H1 (cell line): ENCODE data around the gene ST7L. TPM values are rescaled to one million over a fixed set of nuclear protein-coding genes. Genes with fewer than 3 reads are reported as not detected.

Experiments used
- CTCF ChIA-PET: fragments of 300-600 bp; sonication (Branson Sonifier 250); formaldehyde crosslinking; loops from one replicate; lab custom pipeline; 2021; ENCODE audit not compliant: partially characterized antibody; lab: Charles Lee
- POLR2A ChIA-PET: fragments of 300-600 bp; sonication (Branson Sonifier 250); formaldehyde crosslinking; loops from one replicate; lab custom pipeline; 2021; ENCODE audit warnings: inconsistent platforms; ENCODE audit not compliant: partially characterized antibody; lab: Charles Lee
- DNase-seq, 2 experiments: peaks; one replicate each; pipeline versions ENCODE4 v3.0.0 to v3.0.0-alpha.2; 2010 to 2022; ENCODE audit warnings: low spot score in 2 of 2, low read depth in 1 of 2, mixed read lengths in 1 of 2
- FAIRE-seq: peaks from 2 replicates; lab custom pipeline; 2011; peaks lifted over from hg19 to GRCh38; lab: Jason Lieb, UNC
- H2AFZ ChIP-seq: 2 replicates; pipeline ENCODE4 v1.8.1; 2012; ENCODE audit warnings: low read length, inconsistent platforms
- H2AK5ac ChIP-seq: 2 replicates; pipeline ENCODE4 v1.6.1; 2013; ENCODE audit warnings: low read depth, low read length
- H2BK120ac ChIP-seq: replicated peaks from 2 replicates; pipeline ENCODE3; 2013; ENCODE audit warnings: low read depth, low read length, inconsistent platforms
- H2BK12ac ChIP-seq: 2 replicates; pipeline ENCODE4 v1.6.1; 2013; ENCODE audit warnings: low read depth, low read length
- H2BK15ac ChIP-seq: 2 replicates; pipeline ENCODE4 v1.6.1; 2013; ENCODE audit warnings: low read length
- H2BK20ac ChIP-seq: 2 replicates; pipeline ENCODE4 v1.6.1; 2013; ENCODE audit warnings: low read length
- H2BK5ac ChIP-seq: 2 replicates; pipeline ENCODE4 v1.6.1; 2013; ENCODE audit warnings: low read depth, low read length
- H3K14ac ChIP-seq: 2 replicates; pipeline ENCODE4 v1.6.1; 2013; ENCODE audit warnings: inconsistent platforms; ENCODE audit not compliant: insufficient read length
- H3K18ac ChIP-seq: 2 replicates; pipeline ENCODE4 v1.6.1; 2013; ENCODE audit warnings: low read length; ENCODE audit errors: extremely low read depth
- H3K23ac ChIP-seq: 2 replicates; pipeline ENCODE4 v1.6.1; 2013; ENCODE audit warnings: inconsistent platforms; ENCODE audit not compliant: insufficient read length
- H3K23me2 ChIP-seq: 2 replicates; pipeline ENCODE4 v1.6.1; 2013; ENCODE audit warnings: low read depth, low read length
- H3K27ac ChIP-seq: 2 replicates; pipeline ENCODE4 v1.6.1; 2011; ENCODE audit warnings: low read depth, low read length, inconsistent platforms
- H3K27me3 ChIP-seq, 4 experiments: replicated peaks in 1 of 4; 1 replicate in 1 of 4; 2 replicates in 3 of 4; pipeline versions ENCODE4 v1.6.1 to v1.8.1; 2011 to 2013; ENCODE audit warnings: low read length in 3 of 4, mild to moderate bottlenecking in 3 of 4, inconsistent platforms in 2 of 4, mixed read lengths in 2 of 4, moderate library complexity in 1 of 4; ENCODE audit not compliant: control insufficient read depth in 3 of 4, insufficient read depth in 3 of 4; ENCODE audit errors: extremely low read depth in 1 of 4
- H3K36me3 ChIP-seq, 4 experiments: 2 replicates each; pipeline versions ENCODE4 v1.6.1 to v1.8.1; 2011 to 2013; ENCODE audit warnings: mild to moderate bottlenecking in 4 of 4, low read length in 3 of 4, moderate library complexity in 2 of 4, control low read depth in 1 of 4, inconsistent platforms in 1 of 4; ENCODE audit not compliant: insufficient read depth in 4 of 4, control insufficient read depth in 2 of 4
- H3K4ac ChIP-seq: replicated peaks from 2 replicates; pipeline ENCODE3; 2013; ENCODE audit warnings: low read length, low read depth, mixed read lengths, inconsistent platforms; ENCODE audit not compliant: insufficient read length
- H3K4me1 ChIP-seq, 4 experiments: replicated peaks in 1 of 4; 1 replicate in 1 of 4; 2 replicates in 3 of 4; pipeline versions ENCODE4 v1.6.1 to v1.8.1; 2011 to 2013; ENCODE audit warnings: low read length in 3 of 4, inconsistent platforms in 2 of 4, mixed read lengths in 1 of 4; ENCODE audit not compliant: insufficient read depth in 4 of 4, control insufficient read depth in 3 of 4
- H3K4me2 ChIP-seq, 2 experiments: 2 replicates each; pipeline versions ENCODE4 v1.6.1 to v1.8.1; 2011 to 2013; ENCODE audit warnings: low read depth in 2 of 2, low read length in 2 of 2, control low read depth in 1 of 2, inconsistent platforms in 1 of 2, mild to moderate bottlenecking in 1 of 2; ENCODE audit not compliant: insufficient read depth in 1 of 2
- H3K4me3 ChIP-seq, 4 experiments: fragments of 200-600, 300-600 bp in 1 of 4; sonication (generic), shearing (Covaris generic), sonication (Bioruptor Twin) in 1 of 4; 2 replicates each; pipeline versions ENCODE4 v1.5.1 to v1.8.1; 2011 to 2016; ENCODE audit warnings: low read length in 4 of 4, low read depth in 3 of 4, control low read depth in 2 of 4, inconsistent platforms in 2 of 4, mild to moderate bottlenecking in 2 of 4, mixed read lengths in 1 of 4, moderate library complexity in 1 of 4; ENCODE audit not compliant: insufficient read depth in 2 of 4; ENCODE audit errors: extremely low read depth in 1 of 4
- H3K56ac ChIP-seq: replicated peaks from 2 replicates; pipeline ENCODE3; 2013; ENCODE audit warnings: low read depth, mild to moderate bottlenecking, mixed read lengths, low read length, inconsistent platforms; ENCODE audit not compliant: insufficient read length
- H3K79me1 ChIP-seq: 2 replicates; pipeline ENCODE4 v1.6.1; 2013; ENCODE audit warnings: low read depth, low read length, control low read depth
- H3K79me2 ChIP-seq, 2 experiments: 2 replicates each; pipeline versions ENCODE4 v1.6.1 to v1.8.1; 2012 to 2013; ENCODE audit warnings: low read length in 2 of 2, mild to moderate bottlenecking in 2 of 2, inconsistent platforms in 1 of 2; ENCODE audit not compliant: insufficient read depth in 2 of 2, control insufficient read depth in 1 of 2
- H3K9ac ChIP-seq, 4 experiments: replicated peaks in 1 of 4; 1 replicate in 1 of 4; 2 replicates in 3 of 4; pipeline versions ENCODE4 v1.6.1 to v1.8.1; 2011 to 2013; ENCODE audit warnings: low read depth in 3 of 4, low read length in 3 of 4, control low read depth in 2 of 4, mild to moderate bottlenecking in 2 of 4, moderate library complexity in 2 of 4, inconsistent platforms in 1 of 4; ENCODE audit errors: extremely low read depth in 1 of 4
- H3K9me3 ChIP-seq, 2 experiments: 2 replicates each; pipeline versions ENCODE4 v1.6.1 to v1.8.1; 2012 to 2013; ENCODE audit warnings: mild to moderate bottlenecking in 2 of 2, moderate library complexity in 2 of 2, control low read depth in 1 of 2, inconsistent platforms in 1 of 2, low read depth in 1 of 2, low read length in 1 of 2, mixed read lengths in 1 of 2; ENCODE audit not compliant: insufficient read depth in 2 of 2
- H4K20me1 ChIP-seq, 2 experiments: replicated peaks in 1 of 2; 2 replicates each; pipeline versions ENCODE3 to v1.8.1; 2011 to 2013; ENCODE audit warnings: inconsistent platforms in 2 of 2, low read length in 2 of 2, mild to moderate bottlenecking in 1 of 2; ENCODE audit not compliant: insufficient read depth in 2 of 2, control insufficient read depth in 1 of 2
- H4K5ac ChIP-seq: 2 replicates; pipeline ENCODE4 v1.6.1; 2013; ENCODE audit warnings: low read length, low read depth, mixed read lengths, inconsistent platforms; ENCODE audit not compliant: insufficient read length
- H4K8ac ChIP-seq: 2 replicates; pipeline ENCODE4 v1.8.0; 2013; ENCODE audit warnings: mild to moderate bottlenecking, moderate library complexity, low read length, inconsistent platforms; ENCODE audit not compliant: insufficient read depth; ENCODE audit errors: extremely low read depth
- H4K91ac ChIP-seq: replicated peaks from 2 replicates; pipeline ENCODE3; 2013; ENCODE audit warnings: low read length, mixed read lengths, inconsistent platforms; ENCODE audit not compliant: insufficient read length
- MAFK ChIP-seq: IDR thresholded peaks from 2 replicates; pipeline ENCODE4 v1.6.1; 2012; ENCODE audit warnings: low read depth, mild to moderate bottlenecking, improper control_type of control experiment, low read length
- POU5F1 ChIP-seq: IDR thresholded peaks from 2 replicates; pipeline ENCODE4 v1.6.1; 2011; ENCODE audit warnings: low read depth, mild to moderate bottlenecking, low read length, moderate library complexity
- WGBS, 2 experiments: shearing (Covaris generic) in 1 of 2; methylation state at CpG; one replicate each; pipeline versions ENCODE4 v1.1.6 to v1.1.7; 2013 to 2015; ENCODE audit warnings: low lambda C conversion rate in 2 of 2, mixed read lengths in 2 of 2, inconsistent platforms in 1 of 2, low coverage in 1 of 2, missing lambda C conversion rate in 1 of 2; ENCODE audit not compliant: insufficient replicate concordance in 2 of 2, insufficient coverage in 1 of 2, insufficient read length in 1 of 2; ENCODE audit errors: extremely low coverage in 1 of 2, missing lambda C conversion rate in 1 of 2; 5-methylcytosine and 5-hydroxymethylcytosine counted together
- polyA plus RNA-seq, 7 experiments: library from polyadenylated mRNA; depleted of rRNA in 3 of 7; stranded (reverse) in 5 of 7; unstranded in 2 of 7; fragments of >200 nt in 5 of 7; fragments of 200-250 nt in 2 of 7; gene quantifications; 1 replicate in 5 of 7; 2 replicates in 1 of 7; 4 replicates in 1 of 7; pipeline versions ENCODE4 v1.2.1 to v1.2.3, GENCODE V29; 2011 to 2013; ENCODE audit warnings: missing spikeins in 2 of 7, mixed read lengths in 2 of 7
- total RNA-seq: library from RNA; stranded (reverse); fragmentation: NEBNext Ultra II Directional; extraction: Animal tissue kit (Norgen Biotek cat#: 25700); gene quantifications from 2 replicates; pipeline ENCODE4 v1.2.1, GENCODE V29; 2021

ST7L gene
- total and polyA plus RNA-seq, 2 of the 8 experiments (the other 6 are each of a cell fraction or from before 2014, with no cell fraction given): 9.6 to 16.2 TPM

- Histone ChIP-seq H3K4me3 (no peak overlapping the region), H2BK15ac (no peak overlapping the region), H3K4me1 (peaks cover 0 to 4% (median 0%) of the 10 kb centered on the region in 4 experiments; a peak in 2 of 7 replicates), H3K4me2 (no peak overlapping the region), H3K27me3 (no peaks in the 10 kb centered on the region), H3K36me3 (no peaks in the 10 kb centered on the region), H4K5ac (no peak overlapping the region), H3K27ac (no peak overlapping the region), H2BK5ac (no peak overlapping the region), H2BK120ac (no peak overlapping the region), H3K9ac (no peak overlapping the region), H3K56ac (no peak overlapping the region), H3K18ac (no peak overlapping the region), H2BK12ac (no peak overlapping the region), H4K8ac (no peak overlapping the region), H3K79me1 (no peaks in the 10 kb centered on the region), H2AK5ac (no peak overlapping the region), H3K79me2 (no peaks in the 10 kb centered on the region), H3K23ac (no peak overlapping the region), H3K14ac (no peak overlapping the region), H3K4ac (no peak overlapping the region), H2AFZ (no peak overlapping the region), H2BK20ac (no peak overlapping the region), H4K91ac (no peak overlapping the region), H3K9me3 (no peaks in the 10 kb centered on the region), H3K23me2 (no peaks in the 10 kb centered on the region), H4K20me1 (no peaks in the 10 kb centered on the region)
- CTCF ChIA-PET: interaction anchor here (1.0 to 1.6 kb wide), 3 partner anchors 10 to 15 kb away, joined by 3 to 10 read pairs (median 6); no protein-coding TSS in a partner anchor
- POLR2A ChIA-PET: interaction anchor here (2.5 kb wide), 1 partner anchor 10 kb away, joined by 7 read pairs; no protein-coding TSS in a partner anchor
- 85% methylated on average over 4 of the region's 4 CpGs; no CpG with 5 or more reads in 1 of the 2 experiments for WGBS, 2 experiments
- DNase-seq: no peak
- no peak for FAIRE-seq
- TF ChIP-seq POU5F1 (no peak), MAFK (no peak)
Observed at GRCh38 chr1:112532064-112532463, 86.9 kb downstream of the ST7L start.
